ENCODE data around the gene MRNIP.
"Not testable (repeated sequence)": the region's sequence is repeated elsewhere in the genome, so short reads cannot be mapped to it uniquely, and the experiment has no call there.

MRNIP gene

DNA sequence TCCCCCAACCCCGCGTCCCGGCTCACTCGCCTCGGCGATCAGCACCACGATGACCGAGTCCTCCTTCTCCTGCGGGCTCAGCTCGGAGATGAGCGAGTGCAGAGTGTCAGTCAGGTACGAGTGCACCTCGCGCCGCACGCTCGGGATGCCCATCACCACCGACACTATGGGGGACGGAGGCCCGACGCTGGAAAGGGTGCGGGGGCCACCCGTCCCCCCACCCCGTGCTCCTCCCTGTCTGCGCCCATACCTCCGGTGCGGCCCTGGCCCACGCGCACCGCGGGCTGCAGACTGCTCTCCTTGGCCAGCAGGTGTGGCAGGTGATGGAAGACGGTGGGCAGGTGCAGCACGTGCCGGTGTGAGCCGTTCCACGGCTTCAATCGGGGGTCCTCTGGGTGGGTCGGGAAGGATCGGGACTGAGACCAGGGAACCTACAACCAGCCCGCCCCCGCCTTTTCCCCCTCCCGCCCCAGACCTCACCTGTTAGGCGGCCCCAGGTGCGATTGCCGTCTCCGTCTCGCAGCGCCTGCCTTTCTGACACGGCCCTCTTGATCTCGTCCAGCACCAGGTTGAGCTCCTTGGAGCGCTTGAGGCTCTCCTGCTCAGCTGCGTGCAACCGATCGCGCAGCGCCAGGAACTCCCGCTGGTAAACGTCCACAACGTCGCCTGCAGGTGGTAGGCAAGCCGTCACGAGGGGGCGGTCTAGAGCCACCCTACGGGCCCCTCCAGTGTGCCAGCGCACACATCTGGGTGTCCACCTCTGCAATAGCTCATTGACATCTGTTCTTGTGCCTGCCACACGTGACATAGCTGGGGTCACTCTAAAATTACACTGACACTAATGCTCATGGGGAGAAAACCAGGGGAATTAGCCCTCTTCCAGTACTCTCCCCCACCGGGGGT lies 57.1 kb downstream of the MRNIP start:
- DNase-seq = peak; percentile 51

DNA sequence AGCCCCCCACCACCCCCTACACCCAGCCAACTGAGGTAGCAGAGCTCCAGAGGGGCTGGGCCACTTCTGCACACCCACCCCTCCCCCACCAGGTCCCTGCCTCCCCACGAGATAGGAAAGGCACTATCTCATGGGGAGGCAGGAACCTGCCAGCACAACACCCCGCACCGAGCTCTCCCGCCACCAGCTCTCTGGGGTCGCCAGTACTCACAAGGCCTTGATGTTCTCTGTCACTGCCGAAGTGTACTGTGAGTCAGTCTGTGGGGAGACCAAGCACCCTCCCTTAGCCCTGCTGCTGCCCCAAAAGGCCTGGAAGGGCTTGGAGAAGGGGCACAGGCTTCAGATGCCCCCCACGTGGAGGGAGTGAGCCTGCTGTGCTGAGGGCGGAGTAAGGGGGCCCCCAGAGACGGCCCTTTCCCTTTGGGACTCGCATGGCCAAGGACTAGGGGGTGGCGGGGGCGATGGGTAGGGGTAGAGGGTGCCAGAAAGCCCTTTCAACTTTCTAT lies 57.9 kb downstream of the MRNIP start:
- no peak for DNase-seq

GRCh38 chr5:179800071-179800695 lies 58.4 kb downstream of the MRNIP start:
- no peak for DNase-seq

GRCh38 chr5:179799644-179799973 lies 59.0 kb downstream of the MRNIP start:
- DNase-seq = no peak

GRCh38 chr5:179798771-179799643 lies 59.6 kb downstream of the MRNIP start:
- DNase-seq = no peak

DNA sequence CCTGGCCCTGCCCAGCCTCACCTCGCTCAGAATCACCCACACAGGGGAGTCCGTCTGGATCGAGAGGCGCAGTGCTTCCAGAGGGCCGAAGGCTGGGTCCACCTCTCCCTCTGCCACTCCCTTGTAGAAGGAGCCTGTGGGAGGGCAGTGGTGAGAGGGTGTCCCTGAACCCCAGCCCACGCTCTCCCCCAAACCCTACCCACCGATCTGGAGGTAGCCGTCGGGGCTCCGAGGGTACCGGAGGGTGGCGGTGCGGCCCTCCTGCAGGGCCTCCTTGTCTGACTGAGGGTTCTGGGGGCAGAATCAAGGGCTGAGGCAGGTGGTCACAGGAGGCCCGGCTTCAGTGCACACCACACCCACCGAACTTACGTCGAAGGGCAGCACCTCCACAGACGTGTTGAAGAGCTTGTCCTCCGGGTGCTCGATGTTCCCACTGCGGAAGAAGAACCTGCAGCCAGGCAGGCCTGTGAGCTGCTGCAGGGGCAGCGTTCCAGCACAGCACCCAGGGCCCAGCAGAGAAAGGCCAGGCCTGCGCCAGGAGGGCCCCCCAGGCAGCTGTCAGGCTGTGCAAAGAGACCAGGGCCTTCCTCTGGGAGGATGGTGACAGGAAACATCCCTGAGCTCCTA lies 60.4 kb downstream of the MRNIP start:
- DNase-seq = no peak

GRCh38 chr5:179797741-179798140 lies 60.9 kb downstream of the MRNIP start:
- no peak for DNase-seq

DNA sequence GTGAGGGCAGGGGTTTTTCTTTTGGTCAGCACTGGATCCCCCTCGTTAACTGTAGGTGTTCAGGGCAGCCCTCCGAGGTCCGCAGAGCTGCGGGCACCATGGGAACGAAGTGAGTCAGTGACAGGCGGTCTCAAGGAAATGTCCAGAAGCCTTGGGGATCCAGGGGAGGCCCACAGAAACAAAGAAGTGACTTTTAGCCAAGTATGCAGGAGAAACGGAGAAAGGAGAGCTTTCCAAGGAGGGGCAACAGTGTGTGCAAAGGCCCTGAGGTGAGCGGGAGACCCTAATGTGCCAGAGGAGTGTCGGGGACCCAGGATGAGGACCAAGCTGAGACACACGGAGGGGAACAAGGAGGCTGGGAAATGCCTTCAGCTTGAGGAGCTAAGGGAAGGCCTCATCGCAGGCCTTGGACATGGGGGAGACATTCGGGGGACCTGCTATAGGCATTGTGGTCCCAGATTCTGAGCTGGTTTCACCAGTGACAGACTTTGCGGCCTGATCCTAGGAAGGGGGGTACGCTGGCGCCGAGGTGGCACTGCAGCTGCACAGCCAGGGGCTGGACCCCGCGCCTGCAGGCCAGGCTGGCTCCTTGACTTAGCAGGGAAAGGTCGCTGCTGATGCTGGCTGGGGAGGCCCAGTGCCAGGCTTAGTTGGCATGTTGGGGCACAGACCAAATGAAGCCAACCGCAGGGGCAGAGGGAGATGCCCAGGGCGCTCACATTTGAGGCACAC lies 61.6 kb downstream of the MRNIP start:
- DNase-seq = no peak

GRCh38 chr5:179795863-179796833 lies 62.5 kb downstream of the MRNIP start:
- peak; percentile 67 for DNase-seq

DNA sequence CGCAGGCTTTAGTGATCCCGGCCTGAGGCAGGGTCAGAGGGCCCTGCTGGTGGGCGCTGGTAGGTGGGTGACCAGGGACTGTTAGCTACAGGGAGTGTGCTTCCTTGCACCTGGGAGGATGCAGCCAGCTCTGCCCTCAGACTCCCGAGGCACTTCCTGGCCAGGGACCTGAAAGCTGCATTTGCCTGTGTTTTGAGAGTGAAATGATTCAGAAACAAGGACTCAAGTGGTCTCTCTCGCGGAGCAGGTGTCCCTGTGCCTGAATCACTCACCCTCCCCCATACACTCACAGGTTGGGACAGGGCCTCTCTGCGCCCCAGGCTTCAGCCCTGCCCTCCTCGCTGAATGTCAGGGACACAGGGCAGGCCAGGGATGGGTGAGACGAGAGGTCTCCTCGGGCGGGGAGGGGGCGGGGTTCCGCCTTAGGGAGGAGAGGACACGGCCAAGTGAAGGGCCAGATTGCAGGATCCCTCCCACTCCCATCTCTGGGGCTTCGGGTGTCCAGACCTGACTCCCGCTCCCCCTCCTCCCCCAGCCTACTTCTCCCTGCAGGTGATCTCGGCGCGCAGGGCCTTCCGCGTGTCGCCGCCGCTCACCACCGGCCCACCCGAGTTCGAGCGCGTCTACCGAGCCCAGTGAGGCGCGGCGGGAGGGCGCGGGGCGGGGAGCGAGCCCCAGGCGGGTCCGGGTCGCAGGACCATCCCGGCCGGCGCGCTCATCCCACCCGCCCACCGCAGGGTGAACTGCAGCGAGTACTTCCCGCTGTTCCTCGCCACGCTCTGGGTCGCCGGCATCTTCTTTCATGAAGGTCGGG lies 63.4 kb downstream of the MRNIP start:
- peak; percentile 60 for DNase-seq

DNA sequence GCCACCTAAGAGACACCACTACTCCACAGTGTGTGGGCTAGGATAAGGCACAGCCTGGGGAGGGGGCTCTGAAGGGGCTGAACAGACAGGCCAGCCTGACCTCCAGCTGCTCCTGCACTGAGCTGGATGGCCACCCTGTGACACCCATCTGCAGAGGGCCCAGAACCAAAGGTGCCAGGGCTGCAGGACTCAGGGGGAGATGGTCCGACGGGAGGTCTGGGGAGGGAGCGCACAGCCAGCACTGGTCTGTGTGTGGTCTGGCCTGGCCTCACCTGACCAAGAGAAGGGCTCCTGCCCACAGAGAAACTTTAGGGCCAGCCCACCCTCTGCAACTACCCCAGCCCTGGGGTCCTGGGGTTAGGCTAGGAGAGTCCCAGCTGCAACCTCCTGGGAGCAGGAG lies 64.0 kb downstream of the MRNIP start:
- DNase-seq = no peak

DNA sequence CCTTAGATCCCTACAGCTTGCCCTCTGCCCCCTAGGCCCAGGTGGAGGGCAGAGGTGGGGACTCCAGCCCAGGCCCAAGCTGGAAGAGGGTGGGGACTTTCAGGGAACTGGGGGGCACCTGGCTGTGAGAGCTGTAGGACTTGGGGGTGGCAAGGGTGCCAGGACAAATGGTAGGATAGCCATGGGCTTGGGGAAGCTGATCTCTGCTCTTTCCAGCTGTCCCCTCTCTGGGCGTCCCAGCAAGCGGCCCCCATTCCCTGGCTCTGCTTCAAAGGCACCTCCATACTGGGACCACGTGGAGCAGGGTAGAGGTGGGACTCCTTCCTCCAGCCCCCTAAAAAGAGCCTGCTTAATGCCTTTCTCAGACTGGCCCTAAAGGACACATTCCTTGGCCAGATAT lies 64.4 kb downstream of the MRNIP start:
- no peak for DNase-seq

DNA sequence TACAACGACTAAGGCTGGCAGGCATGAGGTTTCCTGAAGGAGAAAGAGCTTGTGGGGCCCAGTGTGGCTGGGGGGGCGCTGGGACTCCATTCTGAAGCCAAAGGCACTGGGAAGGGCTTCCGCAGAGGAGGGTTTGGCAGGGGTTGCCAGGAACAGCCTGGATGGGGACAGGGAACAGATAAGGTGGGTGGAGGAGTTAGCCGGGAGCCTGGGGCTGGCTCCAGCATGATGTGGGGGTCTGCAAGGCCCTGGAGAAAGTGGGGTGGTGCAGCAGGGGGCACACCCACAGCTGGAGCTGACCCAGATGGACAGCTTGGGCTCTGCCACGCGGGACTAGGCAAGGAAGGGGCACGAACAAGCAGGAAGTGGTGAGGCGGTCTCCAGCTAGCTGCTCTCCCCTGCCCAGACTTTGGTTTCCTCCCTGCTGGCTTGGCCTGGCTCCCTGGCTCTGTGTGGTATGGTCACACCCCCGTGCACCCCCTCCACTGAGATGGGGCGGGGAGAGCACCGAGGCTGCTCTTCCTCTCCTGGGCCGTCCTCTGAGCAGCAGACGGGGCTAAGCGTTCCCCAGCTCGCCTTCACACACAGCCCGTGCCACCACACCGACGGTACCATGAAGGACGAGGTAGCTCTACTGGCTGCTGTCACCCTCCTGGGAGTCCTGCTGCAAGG lies 65.0 kb downstream of the MRNIP start, which contains the start of gene LTC4S:
Gene LTC4S (plus strand): TSS at position 519 of the 672 bp plus-strand sequence. CDS start 95 bp downstream, at position 614.
- no peak for DNase-seq

DNA sequence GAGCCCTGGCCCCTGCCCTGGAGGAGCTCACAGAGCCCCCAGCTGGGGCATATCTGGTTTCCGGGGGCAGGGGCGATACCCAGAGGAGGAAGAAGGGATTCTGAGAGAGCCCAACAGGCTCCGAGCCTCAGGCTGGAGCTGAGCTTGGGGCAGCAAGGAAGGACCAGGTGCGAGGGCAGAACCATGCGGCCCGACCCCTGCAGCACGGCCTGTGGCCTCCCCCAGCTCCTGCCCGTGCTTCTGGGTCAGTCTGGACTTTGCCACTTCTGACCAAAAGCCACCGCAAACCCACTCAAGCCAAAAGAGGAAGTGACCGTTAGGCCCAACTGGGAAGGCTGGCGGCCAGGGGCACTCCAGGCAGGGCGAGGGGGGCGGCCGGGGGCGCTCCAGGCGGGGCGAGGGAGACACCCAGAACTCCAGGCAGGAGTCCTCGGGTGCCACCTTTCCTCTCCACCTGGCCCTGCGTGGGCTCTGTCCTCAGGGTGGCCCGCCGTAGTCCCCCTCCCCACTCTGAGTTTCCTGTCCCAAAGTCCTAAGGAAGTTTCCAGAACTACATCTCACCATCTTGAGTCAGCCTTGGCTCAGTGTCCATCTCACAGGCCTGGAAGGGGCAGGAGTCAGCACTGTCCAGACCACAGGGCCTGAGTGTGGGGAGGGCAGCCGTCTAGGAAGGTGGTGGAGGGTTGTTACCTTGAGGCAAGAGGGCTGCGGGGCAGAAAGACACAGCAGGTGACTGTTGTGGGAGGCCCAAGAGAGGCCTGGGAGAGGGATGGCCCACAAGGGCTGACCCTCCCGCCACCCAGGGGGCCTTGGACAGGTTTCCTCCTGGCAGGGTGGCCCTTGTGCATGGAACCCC lies 65.8 kb downstream of the MRNIP start:
- DNase-seq = no peak

DNA sequence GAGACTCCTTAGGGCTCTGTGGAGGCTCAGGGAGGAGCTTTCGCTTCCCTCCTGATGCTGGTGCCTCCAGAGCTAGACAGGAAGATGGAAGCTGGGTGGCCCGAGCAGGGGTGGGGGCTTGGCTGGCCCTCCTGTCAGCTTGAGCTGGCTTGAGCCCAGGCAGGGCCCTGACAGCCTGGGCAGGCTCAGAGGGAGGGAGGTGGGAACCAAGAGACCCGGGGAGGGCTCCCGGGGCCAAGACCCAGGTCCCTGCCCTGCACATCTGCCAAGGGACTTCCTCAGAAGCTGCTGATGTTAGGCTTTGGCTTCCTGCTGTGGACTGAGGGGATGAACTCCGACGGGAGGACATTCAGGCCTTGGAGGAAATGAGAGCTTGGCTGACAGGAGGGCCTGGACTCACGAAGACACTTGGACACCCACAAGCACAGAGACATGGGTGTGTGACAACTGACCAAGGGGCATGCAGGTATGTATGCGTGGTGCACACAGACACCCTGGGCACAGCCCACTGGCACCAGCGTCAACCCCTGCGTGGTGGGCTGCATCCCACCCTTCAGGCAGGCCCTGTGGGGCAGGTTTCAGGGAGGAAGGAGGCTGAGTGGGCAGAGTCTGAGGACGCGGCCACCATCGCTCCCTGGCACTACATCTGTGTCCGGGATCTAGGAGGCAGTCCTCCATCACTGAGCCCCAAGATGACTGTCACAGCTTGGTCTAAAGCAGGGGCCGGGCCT lies 66.6 kb downstream of the MRNIP start:
- DNase-seq = no peak

GRCh38 chr5:179789278-179789677 lies 69.3 kb downstream of the MRNIP start:
- DNase-seq = not testable (repeated sequence)

- DNase-seq = no peak
Observed at GRCh38 chr5:179788193-179788854, 70.3 kb downstream of the MRNIP start.
